HG02763 (cell line): ENCODE measurements around the gene NFU1.

Experiments used
- ATAC-seq: cut with Tn5 transposase; IDR thresholded peaks from one replicate; pipeline ENCODE4 v1.9.1; 2021; ENCODE audit warnings: mild to moderate bottlenecking, moderate library complexity; ENCODE audit not compliant: unreplicated experiment

NFU1 gene

DNA sequence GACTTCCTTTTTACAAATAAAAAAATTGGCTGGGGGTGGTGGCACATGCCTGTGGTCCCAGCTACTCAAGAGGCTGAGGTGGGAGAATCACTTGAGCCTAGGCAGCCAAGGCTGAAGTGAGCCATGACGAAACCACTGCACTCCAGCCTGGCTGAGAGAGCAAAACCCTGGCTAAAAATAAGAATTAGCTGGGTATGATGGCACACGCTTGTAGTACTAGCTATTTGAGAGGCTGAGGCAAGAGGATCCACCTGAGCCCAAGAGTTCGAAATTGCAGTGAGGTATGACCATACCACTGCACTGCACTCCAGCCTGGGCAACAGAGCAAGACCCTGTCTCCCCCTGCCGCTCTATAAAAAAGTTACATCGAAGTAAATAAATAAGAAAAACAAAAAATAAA lies 83.9 kb downstream of the NFU1 start:
- no peak for ATAC-seq

DNA sequence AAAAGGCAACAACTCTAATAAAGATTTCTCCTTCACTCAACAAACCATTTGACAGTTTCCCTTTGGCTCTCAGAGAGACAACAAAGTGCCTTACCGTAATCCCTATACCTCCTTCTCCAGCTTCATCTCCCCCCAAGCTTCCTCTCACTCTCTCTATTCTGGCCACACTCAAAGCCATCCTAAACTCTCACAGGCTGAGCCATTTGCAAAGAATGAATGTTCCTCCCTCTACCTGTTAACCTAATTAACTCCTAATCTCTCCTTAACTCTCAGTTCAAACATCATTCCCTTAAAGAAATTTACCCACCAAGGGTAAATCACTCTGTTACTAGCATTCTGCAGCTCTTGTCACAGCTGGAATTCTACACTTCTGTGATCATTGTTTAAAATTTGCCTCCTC lies 88.5 kb downstream of the NFU1 start:
- ATAC-seq: no peak
